T-helper 1 cell treated with Interleukin-12 subunit alpha and Interleukin-12 subunit beta and Interleukin-4 antibody, amounts not matched to agents 30 μg/mL and 1 μg/mL, for 36 hours (primary cell): ENCODE measurements around the gene ANTXR2.
"Not testable (repeated sequence)": the region's sequence is repeated elsewhere in the genome, so short reads cannot be mapped to it uniquely, and the experiment has no call there.

ENCODE experiments used
- H3K27ac Mint-ChIP-seq: one replicate; pipeline ENCODE4 v1.8.0; 2021; ENCODE audit warnings: mild to moderate bottlenecking, mixed read lengths
- H3K27me3 Mint-ChIP-seq: one replicate; pipeline ENCODE4 v1.8.0; 2021; ENCODE audit warnings: low read depth, mixed read lengths
- H3K36me3 Mint-ChIP-seq: one replicate; pipeline ENCODE4 v1.8.0; 2021; ENCODE audit warnings: low read depth, mixed read lengths
- H3K4me1 Mint-ChIP-seq: one replicate; pipeline ENCODE4 v1.8.0; 2021; ENCODE audit warnings: low read depth, mixed read lengths
- H3K4me3 Mint-ChIP-seq: one replicate; pipeline ENCODE4 v1.8.0; 2021; ENCODE audit warnings: mild to moderate bottlenecking, moderate library complexity, mixed read lengths
- H3K9me3 Mint-ChIP-seq: one replicate; pipeline ENCODE4 v1.8.0; 2021; ENCODE audit warnings: mixed read lengths

Gene ANTXR2

DNA sequence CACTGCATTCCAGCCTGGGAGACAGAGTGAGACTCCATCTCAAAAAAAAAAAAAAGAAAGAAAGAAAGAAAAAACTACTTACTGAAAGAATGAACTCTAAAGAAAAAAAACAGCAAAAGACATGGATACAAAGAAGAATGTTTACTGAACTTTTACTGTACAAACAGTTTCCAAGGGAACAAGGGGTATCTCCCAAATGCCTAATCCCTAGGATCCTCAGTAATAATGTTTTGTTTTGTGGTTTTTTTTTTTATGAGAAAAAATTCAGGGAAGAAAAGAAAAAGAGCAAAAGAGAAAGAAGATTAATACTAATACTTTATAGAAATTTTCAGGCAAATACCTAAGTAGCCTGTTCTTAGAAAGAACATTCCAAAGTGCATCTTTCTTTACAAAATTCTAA lies 63.2 kb downstream of the ANTXR2 start:
- Mint-ChIP-seq H3K27ac (peak overlapping the region; percentile 67), H3K4me1 (peaks cover 58% of the 10 kb centered on the region), H3K36me3 (peaks cover 66% of the 10 kb centered on the region), H3K9me3 (peaks cover 13% of the 10 kb centered on the region), H3K4me3 (peak overlapping the region; percentile 53), H3K27me3 (no peaks in the 10 kb centered on the region)

DNA sequence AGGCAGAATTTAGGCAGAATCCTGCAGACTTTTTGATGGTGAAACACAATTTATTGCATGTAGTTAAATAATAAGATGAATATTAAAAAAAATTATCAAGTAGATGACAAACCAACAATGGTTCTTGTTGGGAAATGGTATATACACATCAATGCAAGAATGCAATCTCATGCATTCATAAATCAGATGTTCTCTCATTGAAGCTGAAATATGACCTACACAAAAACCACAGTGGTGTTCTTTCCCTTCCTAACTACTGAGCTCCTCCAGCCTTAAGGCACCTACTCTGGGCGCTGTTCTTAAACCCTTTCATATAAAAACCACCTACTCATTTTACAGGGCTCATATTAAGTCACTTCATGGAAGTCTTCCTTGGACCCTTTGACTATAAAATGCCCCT lies 64.1 kb downstream of the ANTXR2 start:
- Mint-ChIP-seq H3K36me3 (peaks cover 71% of the 10 kb centered on the region), H3K27me3 (no peaks in the 10 kb centered on the region), H3K27ac (peak overlapping the region; percentile 68), H3K4me3 (no peak overlapping the region), H3K9me3 (peaks cover 19% of the 10 kb centered on the region), H3K4me1 (peaks cover 59% of the 10 kb centered on the region)

DNA sequence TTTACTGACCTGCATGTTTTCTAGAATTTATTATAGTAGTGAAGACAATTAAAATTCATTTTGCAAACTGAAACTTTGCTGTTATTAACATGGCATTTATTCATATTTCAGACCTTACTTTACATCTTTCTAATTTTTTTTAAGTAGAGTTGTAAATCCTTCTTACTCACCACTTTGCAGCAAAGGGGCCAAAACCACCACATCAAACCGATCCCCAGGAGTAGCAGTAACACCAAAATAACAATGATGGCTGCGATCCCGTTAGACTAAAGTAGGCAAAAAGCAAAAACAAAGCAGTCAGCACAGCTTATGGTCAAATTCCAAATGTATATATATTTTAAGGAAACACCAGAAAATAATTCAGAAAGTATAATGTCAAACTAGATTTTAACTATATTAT lies 64.7 kb downstream of the ANTXR2 start:
- Mint-ChIP-seq H3K4me1 (peaks cover 59% of the 10 kb centered on the region), H3K27ac (peak overlapping the region; percentile 91), H3K9me3 (peaks cover 19% of the 10 kb centered on the region), H3K36me3 (peaks cover 70% of the 10 kb centered on the region), H3K27me3 (no peaks in the 10 kb centered on the region), H3K4me3 (peak overlapping the region; percentile 43)

DNA sequence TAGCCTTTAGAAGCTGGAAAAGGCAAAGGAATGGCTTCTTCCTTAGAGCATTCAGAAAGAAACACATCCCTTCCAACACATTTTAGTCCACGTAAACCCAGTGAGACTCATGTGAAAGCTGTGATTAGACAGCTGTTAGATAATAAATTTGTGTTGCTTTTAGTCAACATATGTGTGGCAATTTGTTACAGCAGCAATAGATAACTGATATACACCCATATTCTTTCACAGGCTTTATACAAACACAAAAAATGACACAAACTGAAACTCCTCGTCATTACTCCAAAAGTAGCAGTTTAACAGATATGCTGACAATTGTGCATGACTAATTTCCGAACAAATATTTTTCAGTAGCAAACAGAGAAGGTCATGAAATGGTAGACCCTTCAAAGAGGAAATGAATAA lies 65.3 kb downstream of the ANTXR2 start:
- H3K4me1 Mint-ChIP-seq, result peaks cover 54% of the 10 kb centered on the region
- H3K36me3 Mint-ChIP-seq, result peaks cover 69% of the 10 kb centered on the region
- peaks cover 19% of the 10 kb centered on the region for H3K9me3 Mint-ChIP-seq
- no peaks in the 10 kb centered on the region for H3K27me3 Mint-ChIP-seq
- H3K4me3 Mint-ChIP-seq, result peak overlapping the region; percentile 43
- peak overlapping the region; percentile 91 for H3K27ac Mint-ChIP-seq

DNA sequence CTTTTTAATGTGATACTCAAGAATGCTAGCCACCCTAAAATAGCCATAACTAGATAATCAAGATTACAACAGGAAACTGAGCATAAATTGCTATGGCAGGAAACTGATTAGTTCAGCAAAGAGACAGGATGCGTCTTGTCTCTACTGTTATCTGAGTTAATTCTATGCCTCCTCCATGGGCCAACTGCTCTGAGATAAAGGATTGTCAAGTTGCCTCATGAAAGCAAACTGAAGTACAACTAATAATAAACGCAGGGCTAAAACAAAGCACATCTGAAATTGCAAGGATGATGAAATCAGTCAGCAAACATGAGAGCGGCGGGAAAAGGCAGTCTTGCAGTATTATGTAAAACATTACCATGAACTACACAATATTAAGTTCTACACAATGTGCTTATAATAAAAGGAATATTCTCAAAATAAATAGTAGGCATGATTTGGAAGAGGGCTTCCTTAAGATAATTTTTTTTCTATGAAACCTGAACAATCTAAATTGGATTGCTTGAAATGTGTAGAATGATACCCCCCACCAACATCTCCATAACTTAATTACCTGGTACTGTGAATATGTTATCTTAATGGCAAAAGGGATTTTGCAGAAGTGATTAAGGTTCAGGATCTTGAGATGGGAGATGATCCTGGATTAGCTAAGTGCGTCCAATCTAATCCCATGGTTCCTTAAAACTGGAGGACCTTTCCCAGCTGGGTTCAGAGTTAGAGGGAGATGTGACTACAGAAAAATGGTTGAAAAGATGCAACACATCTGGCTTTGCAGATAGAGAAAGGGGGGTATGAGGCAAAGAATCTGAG lies 65.9 kb downstream of the ANTXR2 start:
- Mint-ChIP-seq H3K4me1 (peaks cover 53% of the 10 kb centered on the region), H3K9me3 (peaks cover 20% of the 10 kb centered on the region), H3K27me3 (no peaks in the 10 kb centered on the region), H3K36me3 (peaks cover 73% of the 10 kb centered on the region), H3K27ac (peak overlapping the region; percentile 91), H3K4me3 (peak overlapping the region; percentile 57)

DNA sequence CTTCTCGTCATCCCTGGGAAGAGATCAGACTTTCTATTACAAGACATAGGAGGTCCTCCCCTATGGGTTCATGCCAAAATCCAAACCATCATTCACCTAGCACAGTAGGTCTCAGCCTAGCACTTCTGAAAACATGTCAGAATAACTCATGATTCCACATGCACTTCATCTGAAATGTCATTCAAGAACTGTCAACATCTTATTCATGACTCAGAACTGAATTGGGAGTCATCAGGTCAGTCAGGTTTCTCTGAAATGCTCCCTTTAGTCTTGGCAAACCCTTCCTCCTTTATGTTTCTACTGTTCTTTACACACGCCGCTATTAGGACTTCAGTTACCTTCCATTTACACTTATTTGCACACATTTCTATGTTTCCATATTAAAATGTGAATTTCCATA lies 67.2 kb downstream of the ANTXR2 start:
- Mint-ChIP-seq H3K4me3 (no peak overlapping the region), H3K36me3 (peaks cover 72% of the 10 kb centered on the region), H3K9me3 (peaks cover 23% of the 10 kb centered on the region), H3K27me3 (no peaks in the 10 kb centered on the region), H3K4me1 (peaks cover 43% of the 10 kb centered on the region), H3K27ac (peak overlapping the region; percentile 91)

DNA sequence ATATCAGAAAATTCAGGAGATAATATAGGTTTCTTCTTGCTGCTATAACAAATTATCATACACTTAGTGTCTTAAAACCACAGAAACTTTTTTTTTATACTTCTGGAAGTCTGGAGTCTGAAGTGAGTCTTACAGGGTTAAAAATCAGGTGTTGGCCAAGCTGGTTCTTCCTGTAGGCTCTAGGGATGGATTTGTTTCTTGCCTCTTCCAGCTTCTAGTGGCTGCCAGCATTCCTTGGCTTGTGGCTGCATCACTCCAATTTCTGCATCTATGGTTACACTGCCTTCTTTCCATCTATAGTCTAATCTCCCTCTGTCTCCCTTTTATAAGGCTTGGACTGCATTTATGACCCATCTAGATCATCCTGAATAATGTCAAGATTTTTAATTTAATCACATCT lies 68.7 kb downstream of the ANTXR2 start:
- Mint-ChIP-seq H3K4me1 (peaks cover 35% of the 10 kb centered on the region), H3K27ac (peak overlapping the region; percentile 12), H3K36me3 (peaks cover 64% of the 10 kb centered on the region), H3K27me3 (no peaks in the 10 kb centered on the region), H3K9me3 (peaks cover 23% of the 10 kb centered on the region), H3K4me3 (no peak overlapping the region)

DNA sequence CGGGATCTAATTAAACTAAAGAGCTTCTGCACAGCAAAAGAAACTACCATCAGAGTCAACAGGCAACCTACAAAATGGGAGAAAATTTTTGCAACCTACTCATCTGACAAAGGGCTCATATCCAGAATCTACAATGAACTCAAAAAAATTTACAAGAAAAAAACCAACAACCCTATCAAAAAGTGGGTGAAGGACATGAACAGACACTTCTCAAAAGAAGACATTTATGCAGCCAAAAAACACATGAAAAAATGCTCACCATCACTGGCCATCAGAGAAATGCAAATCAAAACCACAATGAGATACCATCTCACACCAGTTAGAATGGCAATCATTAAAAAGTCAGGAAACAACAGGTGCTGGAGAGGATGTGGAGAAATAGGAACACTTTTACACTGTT lies 70.5 kb downstream of the ANTXR2 start:
- not testable (repeated sequence) for H3K4me3 Mint-ChIP-seq, H3K27me3 Mint-ChIP-seq, H3K27ac Mint-ChIP-seq
- H3K9me3 Mint-ChIP-seq, result peaks cover 23% of the 10 kb centered on the region
- H3K36me3 Mint-ChIP-seq, result peaks cover 62% of the 10 kb centered on the region
- peaks cover 33% of the 10 kb centered on the region for H3K4me1 Mint-ChIP-seq

DNA sequence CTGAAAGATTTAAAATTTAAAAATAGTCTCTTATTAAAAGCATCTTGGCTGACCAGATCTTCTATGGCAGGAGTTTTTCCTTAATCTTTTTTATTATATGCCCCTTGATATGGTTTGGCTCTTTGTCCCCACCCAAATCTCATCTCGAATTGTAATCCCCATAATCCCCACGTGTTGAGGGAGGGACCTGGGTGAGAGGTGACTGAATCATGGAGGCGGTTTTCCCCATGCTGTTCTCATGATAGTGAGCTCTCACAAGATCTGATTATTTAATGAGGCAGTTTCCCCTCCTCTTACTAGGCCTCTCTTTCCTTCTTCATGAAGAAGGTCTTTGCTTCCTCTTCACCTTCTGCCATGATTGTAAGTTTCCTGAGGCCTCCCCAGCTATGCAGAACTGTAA lies 74.0 kb downstream of the ANTXR2 start:
- not testable (repeated sequence) for H3K4me3 Mint-ChIP-seq, H3K9me3 Mint-ChIP-seq, H3K27me3 Mint-ChIP-seq, H3K27ac Mint-ChIP-seq
- H3K4me1 Mint-ChIP-seq, result peaks cover 19% of the 10 kb centered on the region
- H3K36me3 Mint-ChIP-seq, result peaks cover 58% of the 10 kb centered on the region

DNA sequence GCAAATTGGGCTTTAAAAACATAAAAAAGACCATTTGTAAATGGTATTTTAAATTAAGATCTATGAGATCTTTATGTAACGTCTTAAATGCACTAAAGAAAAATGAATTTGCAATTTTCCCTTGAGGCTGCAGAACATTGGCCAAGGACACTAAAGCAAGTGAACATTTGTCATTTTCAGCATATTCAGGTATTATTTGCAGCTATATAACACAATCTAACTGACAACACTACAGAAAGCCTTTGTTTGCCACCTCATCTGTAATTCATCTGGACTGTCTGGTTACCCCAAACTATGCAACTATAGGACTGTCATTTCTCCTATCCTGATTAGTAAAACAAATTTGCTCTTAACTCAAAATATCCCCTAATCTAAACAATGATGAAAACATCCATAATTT lies 74.8 kb downstream of the ANTXR2 start:
- H3K36me3 Mint-ChIP-seq, result peaks cover 59% of the 10 kb centered on the region
- peaks cover 4% of the 10 kb centered on the region for H3K9me3 Mint-ChIP-seq
- H3K4me3 Mint-ChIP-seq, result no peak overlapping the region
- H3K27me3 Mint-ChIP-seq, result no peaks in the 10 kb centered on the region
- peaks cover 21% of the 10 kb centered on the region for H3K4me1 Mint-ChIP-seq
- no peak overlapping the region for H3K27ac Mint-ChIP-seq

DNA sequence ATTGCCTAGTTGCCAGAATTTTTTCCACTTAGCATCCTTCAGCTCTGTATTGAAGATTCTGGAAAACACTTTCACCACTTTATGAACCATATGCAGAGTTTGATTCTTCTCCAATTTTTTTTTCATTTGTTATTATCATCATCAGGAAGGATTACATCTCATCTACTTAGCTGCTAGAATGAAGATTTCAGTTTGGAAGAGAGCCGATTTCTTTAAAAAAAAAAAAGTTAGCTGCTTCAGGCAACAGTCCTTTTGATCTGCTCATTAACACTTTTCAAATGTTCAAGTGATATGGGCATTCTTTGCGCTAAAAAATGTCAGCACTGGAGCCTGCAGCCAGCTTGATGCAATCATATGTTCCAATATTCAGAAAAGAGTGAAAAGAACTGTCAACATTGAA lies 76.2 kb downstream of the ANTXR2 start:
- peaks cover 55% of the 10 kb centered on the region for H3K36me3 Mint-ChIP-seq
- H3K27ac Mint-ChIP-seq, result no peak overlapping the region
- no peak overlapping the region for H3K4me3 Mint-ChIP-seq
- peaks cover 4% of the 10 kb centered on the region for H3K9me3 Mint-ChIP-seq
- peaks cover 23% of the 10 kb centered on the region for H3K4me1 Mint-ChIP-seq
- no peaks in the 10 kb centered on the region for H3K27me3 Mint-ChIP-seq

DNA sequence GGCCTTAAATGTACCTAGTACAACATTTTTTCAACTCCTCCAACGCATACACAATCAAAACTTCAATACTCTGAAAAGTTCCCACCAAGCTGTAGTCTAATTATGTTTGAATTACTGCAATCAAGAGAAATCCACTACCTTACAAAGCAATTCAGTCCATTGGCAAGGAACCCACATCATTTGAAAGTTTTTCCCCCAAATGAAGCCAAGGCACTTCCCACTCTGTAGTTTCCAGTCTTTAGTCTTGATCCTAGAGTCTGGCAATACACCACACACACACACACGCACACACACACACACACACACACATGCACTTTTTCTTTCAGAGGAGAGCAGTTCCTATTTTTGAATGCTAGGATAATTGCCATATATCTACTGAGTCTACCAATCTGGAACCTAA lies 79.6 kb downstream of the ANTXR2 start:
- Mint-ChIP-seq H3K27ac (no peak overlapping the region), H3K36me3 (peaks cover 61% of the 10 kb centered on the region), H3K4me1 (peaks cover 28% of the 10 kb centered on the region), H3K27me3 (no peaks in the 10 kb centered on the region), H3K4me3 (no peak overlapping the region), H3K9me3 (peaks cover 22% of the 10 kb centered on the region)

DNA sequence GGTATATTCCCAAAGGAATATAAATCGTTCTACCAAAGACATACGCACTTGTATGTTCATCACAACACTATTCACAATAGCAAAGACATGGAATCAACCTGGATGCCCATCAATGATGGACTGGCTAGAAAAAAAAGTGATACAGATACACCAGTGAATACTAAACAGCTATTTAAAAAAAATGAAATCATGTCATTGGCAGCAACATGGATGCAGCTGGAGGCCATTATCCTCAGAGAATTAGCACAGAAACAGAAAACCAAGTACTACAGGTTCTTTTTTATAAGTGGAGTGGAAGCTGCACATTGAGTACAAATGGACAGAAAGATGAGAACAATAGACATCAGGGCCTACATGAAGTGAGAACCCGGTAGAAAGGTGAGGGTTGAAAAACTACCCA lies 81.4 kb downstream of the ANTXR2 start:
- H3K36me3 Mint-ChIP-seq, result peaks cover 63% of the 10 kb centered on the region
- H3K4me1 Mint-ChIP-seq, result peaks cover 31% of the 10 kb centered on the region
- H3K9me3 Mint-ChIP-seq, result peaks cover 33% of the 10 kb centered on the region
- no peak overlapping the region for H3K27ac Mint-ChIP-seq
- H3K4me3 Mint-ChIP-seq, result no peak overlapping the region
- no peaks in the 10 kb centered on the region for H3K27me3 Mint-ChIP-seq

DNA sequence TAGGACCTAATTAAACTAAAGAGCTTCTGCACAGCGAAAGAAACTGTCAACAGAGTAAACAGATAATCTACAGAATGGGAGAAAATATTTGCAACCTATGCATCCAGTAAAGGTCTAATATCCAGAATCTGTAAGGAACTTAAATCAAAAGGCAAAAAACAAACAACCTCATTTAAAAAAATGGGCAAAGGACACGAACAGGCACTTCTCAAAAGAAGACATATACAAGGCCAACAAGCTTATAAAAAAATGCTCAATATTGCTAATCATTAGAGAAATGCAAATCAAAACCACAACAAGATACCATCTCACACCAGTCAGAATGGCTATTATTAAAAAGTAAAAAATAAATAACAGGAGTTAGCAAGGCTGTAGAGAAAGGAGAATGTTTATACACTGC lies 81.9 kb downstream of the ANTXR2 start:
- Mint-ChIP-seq H3K9me3 (peaks cover 33% of the 10 kb centered on the region), H3K36me3 (peaks cover 62% of the 10 kb centered on the region), H3K4me1 (peaks cover 31% of the 10 kb centered on the region)
- H3K4me3 Mint-ChIP-seq, H3K27me3 Mint-ChIP-seq, H3K27ac Mint-ChIP-seq: not testable (repeated sequence)

DNA sequence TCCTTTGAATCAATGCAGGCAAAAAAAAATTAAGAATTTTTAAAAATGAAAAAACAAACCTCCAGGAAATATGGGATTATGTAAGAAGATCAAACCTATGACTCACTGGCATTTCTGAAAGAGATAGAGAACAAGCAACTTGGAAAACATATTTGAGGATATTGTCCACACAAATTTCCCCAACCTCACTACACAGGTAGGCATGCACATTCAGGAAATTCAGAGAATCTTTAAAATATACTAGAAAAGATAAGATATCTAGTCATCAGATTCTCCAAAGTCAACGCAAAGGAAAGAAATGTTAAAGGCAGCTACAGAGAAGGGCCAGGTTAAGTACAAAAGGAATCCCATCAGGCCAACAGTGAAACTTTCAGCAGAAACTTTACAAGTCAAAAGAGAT lies 85.6 kb downstream of the ANTXR2 start:
- Mint-ChIP-seq H3K27me3 (no peaks in the 10 kb centered on the region), H3K27ac (no peak overlapping the region), H3K4me3 (no peak overlapping the region), H3K4me1 (peaks cover 21% of the 10 kb centered on the region), H3K9me3 (peaks cover 30% of the 10 kb centered on the region), H3K36me3 (peaks cover 44% of the 10 kb centered on the region)
